HG03103 (cell line): ENCODE data around the gene PDC.
"Not testable (repeated sequence)": the region's sequence is repeated elsewhere in the genome, so short reads cannot be mapped to it uniquely, and the experiment has no call there.

Experiments used
- ATAC-seq: cut with Tn5 transposase; IDR thresholded peaks from one replicate; pipeline ENCODE4 v1.9.1; 2021; ENCODE audit warnings: low read depth; ENCODE audit not compliant: unreplicated experiment

PDC gene

DNA sequence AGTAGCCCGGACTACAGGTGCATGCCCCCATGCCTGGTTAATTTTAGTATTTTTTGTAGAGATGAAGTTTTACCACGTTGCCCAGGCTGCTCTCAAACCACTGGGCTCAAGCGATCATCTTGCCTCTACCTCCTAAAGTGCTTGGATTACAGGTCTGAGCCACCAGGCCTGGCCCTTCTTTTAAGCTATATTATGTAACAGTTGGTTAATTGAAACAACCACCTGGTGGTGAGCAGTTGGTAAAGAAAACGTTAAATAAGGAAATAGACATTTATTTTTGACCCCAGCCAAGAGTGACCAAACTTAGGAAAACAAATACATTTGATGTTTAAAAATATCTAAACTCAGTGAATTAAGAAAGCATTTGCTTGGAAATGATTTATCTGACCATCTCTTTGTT is 12.1 kb upstream of the PDC start:
- no peak for ATAC-seq

DNA sequence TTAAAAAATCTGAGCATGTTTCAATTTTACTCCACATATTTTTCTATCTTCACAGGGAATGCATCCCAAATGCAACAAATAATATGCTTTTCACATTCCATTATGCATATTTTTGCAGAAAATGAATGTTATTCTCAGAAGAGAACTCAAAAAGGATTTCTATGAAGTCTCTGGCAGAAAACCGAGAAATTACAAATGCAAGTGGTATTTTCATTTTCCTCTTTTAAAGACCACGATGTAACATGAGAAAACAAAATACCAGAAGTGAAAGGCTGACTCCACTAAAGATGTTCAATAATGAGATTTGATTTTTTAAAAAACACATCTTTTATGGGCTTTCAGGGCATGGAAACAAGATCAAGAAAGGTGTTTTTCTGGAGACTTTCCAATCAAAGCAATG is 5.0 kb upstream of the PDC start:
- no peak for ATAC-seq

GRCh38 chr1:186465491-186465890 is 4.6 kb upstream of the PDC start:
- not testable (repeated sequence) for ATAC-seq

GRCh38 chr1:186463926-186464325 is 3.0 kb upstream of the PDC start:
- no peak for ATAC-seq

DNA sequence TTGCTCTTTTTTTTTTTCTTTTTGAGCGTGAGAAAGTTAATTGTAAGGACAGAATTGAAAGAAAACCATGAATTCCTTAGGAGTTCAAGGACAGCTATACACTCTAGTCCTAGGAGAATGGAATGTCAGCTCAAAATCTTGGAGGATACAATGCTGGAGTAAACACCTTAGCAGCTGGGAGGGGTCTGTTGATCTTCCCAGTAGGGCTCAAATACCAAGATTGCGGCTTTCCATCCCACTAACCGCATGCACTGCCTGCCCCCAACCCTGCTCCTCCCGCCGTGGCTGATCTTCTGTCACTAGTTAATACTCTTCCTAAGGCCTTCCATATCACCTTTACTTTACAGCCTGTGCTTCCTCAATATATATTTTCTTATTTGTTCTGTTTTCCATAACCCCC is 2.6 kb upstream of the PDC start:
- no peak for ATAC-seq

DNA sequence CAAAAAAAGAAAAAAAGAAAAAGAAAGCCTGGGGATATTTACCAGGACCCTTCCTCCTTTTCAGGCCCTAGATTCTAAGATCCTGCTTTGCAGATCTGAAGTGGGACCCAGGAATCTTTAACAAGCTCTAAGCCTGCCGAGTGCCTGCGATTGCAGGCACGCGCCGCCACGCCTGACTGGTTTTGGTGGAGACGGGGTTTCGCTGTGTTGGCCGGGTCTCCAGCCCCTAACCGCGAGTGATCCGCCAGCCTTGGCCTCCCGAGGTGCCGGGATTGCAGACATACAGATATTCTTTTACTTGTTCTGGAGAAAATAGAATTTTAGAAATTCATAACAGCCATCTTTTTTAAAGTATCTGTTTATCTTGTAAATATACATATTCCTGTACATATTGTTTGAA is 1.8 kb downstream of the PDC start:
- not testable (repeated sequence) for ATAC-seq

DNA sequence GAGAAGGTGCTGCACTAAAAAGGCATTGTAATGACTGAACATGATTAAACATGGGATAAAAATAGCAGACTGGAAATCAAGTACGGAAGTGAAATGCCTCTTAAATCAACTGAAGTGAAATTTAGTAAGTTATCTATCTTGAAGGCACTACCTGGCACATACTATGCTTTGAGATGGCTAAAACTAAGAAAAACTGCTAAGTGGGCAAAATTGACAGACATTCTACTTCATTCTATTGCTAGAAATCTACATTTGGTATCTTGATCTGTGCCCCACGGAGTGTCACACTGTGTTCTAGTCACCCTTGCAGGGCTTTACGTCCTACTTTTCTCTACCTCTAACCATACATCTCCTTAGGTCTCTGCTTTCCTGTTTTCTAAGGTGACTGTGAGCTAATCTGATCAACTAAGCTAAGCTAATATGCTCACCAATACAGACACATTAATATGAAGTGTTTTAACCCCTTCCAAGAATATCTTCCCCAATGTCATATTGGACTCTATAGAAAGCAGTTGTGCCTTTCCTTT is 4.1 kb downstream of the PDC start:
- no peak for ATAC-seq

DNA sequence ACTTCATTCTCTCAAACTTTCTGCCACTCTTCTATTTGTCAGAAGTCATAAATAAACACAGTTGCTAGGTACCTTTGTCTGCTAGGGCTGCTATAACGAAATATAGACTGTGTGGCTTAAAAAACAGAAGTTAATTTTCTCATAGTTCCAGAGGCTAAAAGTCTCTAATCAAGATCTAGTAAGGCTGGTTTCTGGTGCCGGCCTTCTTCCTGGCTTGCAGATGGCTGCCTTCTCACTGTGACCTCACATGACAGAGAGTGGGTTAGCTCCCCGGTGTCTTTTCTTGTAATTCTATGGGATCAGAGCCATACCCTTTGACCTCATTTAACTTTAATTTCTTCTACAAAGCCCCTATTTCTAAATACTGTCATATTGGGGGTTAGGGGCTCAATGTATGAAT is 5.9 kb downstream of the PDC start:
- ATAC-seq: no peak

GRCh38 chr1:186446152-186446551 is 14.8 kb downstream of the PDC start:
- no peak for ATAC-seq

GRCh38 chr1:186443638-186444037 is 17.3 kb downstream of the PDC start:
- peak; percentile 55 for ATAC-seq

GRCh38 chr1:186442651-186443375 is 18.1 kb downstream of the PDC start:
- no peak for ATAC-seq

DNA sequence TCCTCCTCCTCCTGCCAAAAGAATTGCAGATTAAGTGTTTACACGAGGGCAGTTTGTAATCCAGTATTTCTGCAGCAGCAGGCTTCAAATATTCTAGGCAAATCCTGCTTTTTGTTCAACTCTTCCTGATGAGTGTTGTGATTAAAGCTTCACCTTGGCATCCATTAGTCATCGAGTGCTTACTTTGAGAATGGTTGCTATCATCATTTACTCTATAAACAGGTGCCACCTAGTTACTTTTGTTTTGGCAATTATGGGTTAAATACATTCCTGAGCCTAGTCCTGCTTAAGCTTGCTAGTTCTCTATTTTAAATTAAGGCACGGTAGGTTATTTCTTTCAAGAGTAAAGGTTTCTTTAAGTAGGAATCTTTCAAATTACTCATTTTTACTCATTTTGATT is 20.3 kb downstream of the PDC start:
- no peak for ATAC-seq

- ATAC-seq: no peak
Measured at GRCh38 chr1:186438567-186438966, 22.3 kb downstream of the PDC start.

DNA sequence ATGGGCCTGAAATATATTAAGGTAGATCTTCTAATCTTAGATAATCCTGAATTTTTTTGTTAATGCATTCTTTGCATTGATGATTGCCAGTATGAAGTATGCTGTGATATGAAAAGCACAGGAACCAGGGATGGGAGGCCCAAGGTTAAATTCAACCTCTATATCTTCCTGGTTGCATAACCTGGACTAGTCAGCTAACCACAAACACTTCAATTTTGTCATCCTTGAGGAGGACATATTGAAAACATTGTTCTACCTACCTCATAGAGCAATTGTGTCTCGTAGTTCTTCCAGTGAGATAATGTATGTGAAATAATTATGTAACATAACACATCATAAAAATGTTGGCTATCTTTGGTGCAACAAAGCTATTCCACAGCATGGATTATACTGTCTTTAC is 25.6 kb downstream of the PDC start:
- no peak for ATAC-seq

DNA sequence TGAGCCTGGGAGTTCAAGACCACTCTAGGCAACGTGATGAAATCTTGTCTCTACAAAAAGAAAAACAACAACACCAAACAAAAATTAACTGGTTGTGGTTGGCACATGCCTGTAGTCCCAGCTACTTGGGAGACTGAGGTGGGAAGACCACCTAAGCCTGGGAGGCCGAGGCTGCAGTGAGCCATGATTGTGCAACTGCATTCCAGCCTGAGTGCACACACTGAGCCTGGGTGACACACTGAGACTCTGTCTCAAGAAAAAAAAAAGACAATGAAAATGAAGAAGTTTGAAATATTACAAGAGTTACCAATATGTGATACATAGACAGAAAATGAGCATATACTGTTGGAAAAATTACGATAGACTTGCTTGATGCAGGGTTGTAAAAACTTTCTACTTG is 31.9 kb downstream of the PDC start:
- no peak for ATAC-seq

DNA sequence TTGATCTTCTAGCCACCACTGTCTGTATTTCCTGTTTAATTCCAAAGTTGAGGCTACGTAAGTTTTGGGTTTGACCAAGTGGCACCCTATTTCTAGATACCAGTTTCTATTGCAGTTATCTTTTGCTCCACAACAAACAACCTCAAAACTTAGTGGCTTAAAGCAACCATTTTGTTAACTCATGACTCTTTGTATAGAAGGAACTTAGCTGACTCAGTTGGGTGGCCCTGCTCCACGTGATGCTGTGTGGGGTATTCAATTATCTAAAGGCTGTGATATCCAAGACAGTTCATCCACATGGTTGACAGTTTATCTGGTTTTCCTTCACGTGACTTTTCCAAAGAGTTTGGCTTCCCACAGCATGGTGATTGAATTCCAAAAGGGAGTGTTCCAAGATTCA is 34.8 kb downstream of the PDC start:
- no peak for ATAC-seq

DNA sequence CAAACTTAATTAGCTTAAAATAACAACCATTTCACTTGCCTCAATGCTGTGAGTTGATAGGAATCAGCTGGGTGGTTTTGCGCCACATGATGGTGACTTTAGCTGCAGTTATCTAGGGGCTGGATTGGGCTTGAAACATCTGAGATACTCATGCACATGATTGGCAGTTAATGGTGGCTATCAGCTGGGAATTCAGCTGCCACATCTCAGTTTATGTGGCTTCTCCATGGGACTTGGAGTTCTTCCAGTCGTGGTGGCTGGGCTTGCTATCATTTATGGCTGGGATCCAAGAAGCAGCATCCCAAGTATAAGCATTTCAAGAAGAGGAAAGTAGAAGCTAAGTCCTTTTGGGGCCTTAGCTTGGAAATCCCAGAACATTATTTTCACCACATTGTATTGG is 36.4 kb downstream of the PDC start:
- ATAC-seq: no peak

DNA sequence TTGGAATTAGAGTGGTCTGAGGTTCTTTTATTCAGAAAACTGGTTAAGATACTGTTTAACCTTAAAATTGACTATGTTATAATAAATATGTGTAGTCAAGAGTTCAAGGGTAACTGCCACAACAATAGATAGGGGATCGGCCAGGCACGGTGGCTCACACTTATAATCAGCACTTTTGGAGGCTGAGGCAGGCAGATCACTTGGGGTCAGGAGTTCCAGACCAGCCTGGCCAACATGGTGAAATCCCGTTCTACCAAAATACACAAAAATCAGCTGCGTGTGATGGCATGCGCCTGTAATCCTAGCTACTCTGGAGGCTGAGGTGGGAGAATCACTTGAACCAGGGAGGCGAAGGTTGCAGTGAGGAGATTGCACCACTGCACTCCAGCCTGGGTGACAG is 39.5 kb downstream of the PDC start:
- no peak for ATAC-seq

DNA sequence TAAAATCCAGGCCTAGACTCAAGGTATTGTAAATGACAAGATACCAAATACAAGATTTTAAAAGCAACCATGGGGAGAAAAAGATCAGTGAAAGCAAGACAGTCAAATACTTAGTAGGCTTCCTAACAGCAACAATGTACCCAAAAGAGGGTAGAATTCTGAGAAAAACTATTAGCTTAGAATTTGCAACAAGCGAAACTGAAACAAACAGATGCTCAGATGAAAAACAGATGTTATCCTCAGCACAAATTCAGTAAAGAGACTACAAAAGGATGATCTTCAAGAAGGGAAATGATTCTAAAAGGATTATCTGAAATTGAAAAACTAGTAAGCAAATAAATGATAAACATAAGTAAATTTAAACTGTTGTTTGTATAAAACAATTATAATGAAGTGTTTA is 40.0 kb downstream of the PDC start:
- peak; percentile 94 for ATAC-seq

DNA sequence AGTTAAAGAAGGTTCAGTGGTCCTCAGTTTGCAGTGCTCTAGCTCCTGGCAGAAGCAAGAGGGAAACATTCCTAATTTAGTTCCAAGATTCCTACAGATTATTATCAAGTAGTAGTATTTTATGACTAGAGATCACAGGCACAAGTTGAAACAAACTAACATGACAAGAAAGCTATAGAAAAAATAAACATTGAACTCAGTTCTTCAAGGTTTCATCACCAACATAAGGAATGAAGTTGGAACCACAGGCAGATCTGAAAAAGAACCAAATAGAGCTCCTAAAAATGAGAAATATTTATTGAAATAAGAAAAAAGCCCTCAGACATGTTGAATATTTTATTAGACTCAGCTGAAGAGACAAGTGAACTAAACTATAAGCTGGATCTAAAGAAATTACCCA is 40.6 kb downstream of the PDC start:
- ATAC-seq: no peak

DNA sequence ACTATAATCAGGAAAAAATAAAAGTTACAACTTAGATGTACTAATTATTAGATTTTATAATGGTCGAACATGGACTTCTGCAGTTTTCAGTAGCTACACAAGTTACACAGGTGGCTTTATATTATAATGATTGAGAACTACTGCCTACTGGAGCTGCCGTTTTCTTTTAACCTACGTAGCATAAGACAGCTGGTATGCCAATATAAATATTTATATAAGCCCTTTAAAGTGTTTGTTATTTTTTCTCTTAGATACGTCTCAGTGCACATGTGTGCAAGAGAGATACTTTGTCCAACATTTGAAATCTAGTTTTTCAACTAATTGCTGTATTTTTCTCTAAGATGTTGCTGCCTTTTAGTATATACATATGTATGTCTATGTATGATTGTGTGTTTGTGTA is 42.4 kb downstream of the PDC start:
- ATAC-seq: no peak

GRCh38 chr1:186413319-186413718 is 47.6 kb downstream of the PDC start:
- no peak for ATAC-seq

DNA sequence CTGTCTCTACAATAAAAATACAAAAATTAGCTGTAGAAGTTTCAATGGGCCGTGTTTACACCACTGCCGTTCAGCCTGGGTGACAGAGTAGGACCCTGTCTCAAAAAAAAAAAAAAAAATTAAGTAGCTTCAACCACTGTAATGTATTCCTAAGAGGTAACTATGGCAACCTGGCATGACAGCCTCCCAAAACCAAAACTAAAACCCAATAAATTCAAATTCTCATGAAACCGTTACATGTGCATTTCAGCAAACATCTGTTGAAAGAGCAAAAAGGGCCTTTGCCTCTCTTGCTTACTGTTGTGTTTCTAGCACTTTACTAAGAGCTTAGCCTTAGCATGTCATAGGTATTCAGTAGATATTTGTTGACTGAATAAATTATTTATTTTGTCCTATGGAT is 51.8 kb downstream of the PDC start:
- no peak for ATAC-seq
